ENCODE data around the gene HTR3A.

HTR3A gene

GRCh38 chr11:113960702-113961330 is 14.1 kb upstream of the HTR3A start:
- H3K36me3 ChIP-seq, result no peaks in the 10 kb centered on the region
- H3K9me3 ChIP-seq, result no peaks in the 10 kb centered on the region
- H3K4me1 ChIP-seq (ENCODE audit: control insufficient read depth in 1 of 2, insufficient read depth in 1 of 2, low read depth in 1 of 2, low read length in 1 of 2), result peaks cover 19 to 22% of the 10 kb centered on the region in 2 experiments
- no peak for TF ChIP-seq CTCF (IDR thresholded peaks at IDR 0.05)
- no peak overlapping the region for H3K4me3 ChIP-seq (ENCODE audit: low read depth in 1 of 2, low read length in 1 of 2)
- no peaks in the 10 kb centered on the region for H3K27me3 ChIP-seq
- H3K27ac ChIP-seq, result peak overlapping the region; percentile 49

GRCh38 chr11:113967361-113967760 is 7.5 kb upstream of the HTR3A start:
- TF ChIP-seq CTCF (IDR thresholded peaks at IDR 0.05), result no peak
- Histone ChIP-seq H3K36me3 (no peaks in the 10 kb centered on the region), H3K9me3 (no peaks in the 10 kb centered on the region)

GRCh38 chr11:113971506-113972195 is 3.3 kb upstream of the HTR3A start:
- H3K27ac ChIP-seq, result no peak overlapping the region
- H3K9me3 ChIP-seq, result no peaks in the 10 kb centered on the region
- no peaks in the 10 kb centered on the region for H3K36me3 ChIP-seq
- no peaks in the 10 kb centered on the region for H3K27me3 ChIP-seq
- H3K4me1 ChIP-seq (ENCODE audit: control insufficient read depth in 1 of 2, insufficient read depth in 1 of 2, low read depth in 1 of 2, low read length in 1 of 2), result peaks cover 5 to 6% of the 10 kb centered on the region in 2 experiments
- TF ChIP-seq CTCF (IDR thresholded peaks at IDR 0.05), result no peak
- H3K4me3 ChIP-seq (ENCODE audit: low read depth in 1 of 2, low read length in 1 of 2), result no peak overlapping the region

More at GRCh38 chr11:113967361-113967760, 7.5 kb upstream of the HTR3A start:
- Histone ChIP-seq H3K27ac (no peak overlapping the region), H3K27me3 (no peaks in the 10 kb centered on the region), H3K4me1 (ENCODE audit: control insufficient read depth in 1 of 2, insufficient read depth in 1 of 2, low read depth in 1 of 2, low read length in 1 of 2) (no peaks in the 10 kb centered on the region), H3K4me3 (ENCODE audit: low read depth in 1 of 2, low read length in 1 of 2) (no peak overlapping the region)

GRCh38 chr11:113977071-113977490 is 2.2 kb downstream of the HTR3A start:
- H3K27me3 ChIP-seq, result peaks cover 4% of the 10 kb centered on the region

GRCh38 chr11:113977701-113978100 is 2.8 kb downstream of the HTR3A start:
- H3K4me3 ChIP-seq (ENCODE audit: low read depth in 1 of 2, low read length in 1 of 2), result no peak overlapping the region
- no peaks in the 10 kb centered on the region for H3K9me3 ChIP-seq
- peaks cover 12 to 29% of the 10 kb centered on the region in 2 experiments for H3K4me1 ChIP-seq (ENCODE audit: control insufficient read depth in 1 of 2, insufficient read depth in 1 of 2, low read depth in 1 of 2, low read length in 1 of 2)
- H3K36me3 ChIP-seq, result no peaks in the 10 kb centered on the region
- no peak for TF ChIP-seq CTCF (IDR thresholded peaks at IDR 0.05)
- H3K27ac ChIP-seq, result peak overlapping the region; percentile 48
- peaks cover 4% of the 10 kb centered on the region for H3K27me3 ChIP-seq

More at GRCh38 chr11:113977071-113977490, 2.2 kb downstream of the HTR3A start:
- peaks cover 12 to 29% of the 10 kb centered on the region in 2 experiments for H3K4me1 ChIP-seq (ENCODE audit: control insufficient read depth in 1 of 2, insufficient read depth in 1 of 2, low read depth in 1 of 2, low read length in 1 of 2)
- H3K9me3 ChIP-seq, result no peaks in the 10 kb centered on the region
- TF ChIP-seq CTCF (IDR thresholded peaks at IDR 0.05), result no peak
- H3K27ac ChIP-seq, result peak overlapping the region; percentile 48
- no peaks in the 10 kb centered on the region for H3K36me3 ChIP-seq
- H3K4me3 ChIP-seq (ENCODE audit: low read depth in 1 of 2, low read length in 1 of 2), result no peak overlapping the region
